GM19240 (cell line): ENCODE results near the gene LRRC55.

Experiments used
- DNase-seq: peaks from one replicate; pipeline ENCODE4 v3.0.0; 2011; ENCODE audit warnings: low spot score; ENCODE audit not compliant: insufficient read length

The LRRC55 gene

GRCh38 chr11:57202281-57202680 is 20.5 kb downstream of the LRRC55 start:
- no peak for DNase-seq

GRCh38 chr11:57203359-57203758 is 21.6 kb downstream of the LRRC55 start:
- no peak for DNase-seq

GRCh38 chr11:57203882-57204480 is 22.2 kb downstream of the LRRC55 start:
- DNase-seq = no peak

GRCh38 chr11:57205041-57205641 is 23.4 kb downstream of the LRRC55 start:
- DNase-seq = no peak

- no peak for DNase-seq
Observed at GRCh38 chr11:57207168-57207567, 25.4 kb downstream of the LRRC55 start.

GRCh38 chr11:57210781-57211180 is 29.0 kb downstream of the LRRC55 start:
- no peak for DNase-seq

GRCh38 chr11:57213342-57214097 is 31.8 kb downstream of the LRRC55 start:
- DNase-seq = no peak

- no peak for DNase-seq
Observed at GRCh38 chr11:57214098-57214417, 32.3 kb downstream of the LRRC55 start.

- no peak for DNase-seq
Observed at GRCh38 chr11:57214494-57214893, 32.7 kb downstream of the LRRC55 start.

- no peak for DNase-seq
Observed at GRCh38 chr11:57216463-57216862, 34.7 kb downstream of the LRRC55 start.

- no peak for DNase-seq
Observed at GRCh38 chr11:57217053-57217452, 35.3 kb downstream of the LRRC55 start.

- DNase-seq = no peak
Observed at GRCh38 chr11:57219021-57219627, 37.4 kb downstream of the LRRC55 start.

- DNase-seq = no peak
Observed at GRCh38 chr11:57222239-57222638, 40.5 kb downstream of the LRRC55 start.

- DNase-seq = no peak
Observed at GRCh38 chr11:57223601-57224000, 41.8 kb downstream of the LRRC55 start.

GRCh38 chr11:57224128-57224527 is 42.4 kb downstream of the LRRC55 start:
- DNase-seq = no peak

GRCh38 chr11:57224537-57224936 is 42.8 kb downstream of the LRRC55 start:
- DNase-seq = no peak

GRCh38 chr11:57228600-57228999 is 46.8 kb downstream of the LRRC55 start:
- DNase-seq = no peak

- no peak for DNase-seq
Observed at GRCh38 chr11:57230316-57230715, 48.6 kb downstream of the LRRC55 start.

GRCh38 chr11:57230791-57231538 is 49.2 kb downstream of the LRRC55 start:
- no peak for DNase-seq

- no peak for DNase-seq
Observed at GRCh38 chr11:57231539-57232253, 49.9 kb downstream of the LRRC55 start.

GRCh38 chr11:57233702-57234101 is 51.9 kb downstream of the LRRC55 start:
- no peak for DNase-seq
